ENCODE measurements around the gene HLA-DOA.

- TF ChIP-seq, protein P1, sequence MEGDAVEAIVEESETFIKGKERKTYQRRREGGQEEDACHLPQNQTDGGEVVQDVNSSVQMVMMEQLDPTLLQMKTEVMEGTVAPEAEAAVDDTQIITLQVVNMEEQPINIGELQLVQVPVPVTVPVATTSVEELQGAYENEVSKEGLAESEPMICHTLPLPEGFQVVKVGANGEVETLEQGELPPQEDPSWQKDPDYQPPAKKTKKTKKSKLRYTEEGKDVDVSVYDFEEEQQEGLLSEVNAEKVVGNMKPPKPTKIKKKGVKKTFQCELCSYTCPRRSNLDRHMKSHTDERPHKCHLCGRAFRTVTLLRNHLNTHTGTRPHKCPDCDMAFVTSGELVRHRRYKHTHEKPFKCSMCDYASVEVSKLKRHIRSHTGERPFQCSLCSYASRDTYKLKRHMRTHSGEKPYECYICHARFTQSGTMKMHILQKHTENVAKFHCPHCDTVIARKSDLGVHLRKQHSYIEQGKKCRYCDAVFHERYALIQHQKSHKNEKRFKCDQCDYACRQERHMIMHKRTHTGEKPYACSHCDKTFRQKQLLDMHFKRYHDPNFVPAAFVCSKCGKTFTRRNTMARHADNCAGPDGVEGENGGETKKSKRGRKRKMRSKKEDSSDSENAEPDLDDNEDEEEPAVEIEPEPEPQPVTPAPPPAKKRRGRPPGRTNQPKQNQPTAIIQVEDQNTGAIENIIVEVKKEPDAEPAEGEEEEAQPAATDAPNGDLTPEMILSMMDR (conservative IDR thresholded peaks at IDR 0.05 in 1 of 2, IDR thresholded peaks at IDR 0.05 in 1 of 2; ENCODE audit: extremely low read depth in 1 of 2, insufficient read depth in 1 of 2, low read depth in 1 of 2, low read length in 2 of 2) = no peak
- TF ChIP-seq EZH2 (IDR thresholded peaks at IDR 0.05; ENCODE audit: borderline replicate concordance, low read length) = no peak
Observed at GRCh38 chr6:33024521-33024920, 15.1 kb upstream of the HLA-DOA start.
